Fibroblast of lung (primary cell): Measurements from ENCODE around the gene HIPK3.

Experiments used
- EZH2 ChIP-seq: IDR thresholded peaks from 2 replicates; pipeline ENCODE4 v1.5.1; 2012; ENCODE audit warnings: low read length, control low read depth, mild to moderate bottlenecking; ENCODE audit errors: missing control alignments
- TF ChIP-seq, protein P1 (sequence below), 2 donors: IDR thresholded peaks in 1 of 2; conservative IDR thresholded peaks in 1 of 2; 1 replicate in 1 of 2; 2 replicates in 1 of 2; pipeline ENCODE4 v1.5.1; 2011 to 2012; ENCODE audit warnings: low read length in 2 of 2, control low read depth in 1 of 2, inconsistent platforms in 1 of 2, low read depth in 1 of 2, mild to moderate bottlenecking in 1 of 2

DNA sequence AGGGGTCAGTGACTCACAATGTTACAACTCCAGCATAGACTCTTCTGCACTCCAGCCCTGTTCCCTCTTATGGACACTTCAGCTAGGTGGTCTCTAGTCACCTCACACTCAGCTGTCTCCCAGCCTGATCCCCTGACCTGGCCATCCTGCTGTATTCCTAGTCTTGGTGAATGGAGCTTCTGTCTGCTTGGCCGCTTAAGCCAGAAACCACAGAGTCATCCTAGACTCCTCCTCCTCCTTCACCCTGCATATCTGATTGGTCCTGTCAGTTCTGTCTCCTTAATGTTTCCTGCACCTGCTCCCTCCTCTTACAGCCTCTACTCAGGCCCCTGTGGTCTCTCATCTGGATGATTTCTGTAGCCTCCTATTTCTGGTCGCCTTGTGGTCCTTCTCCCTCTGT lies 144.9 kb downstream of the HIPK3 start:
- TF ChIP-seq, protein P1, sequence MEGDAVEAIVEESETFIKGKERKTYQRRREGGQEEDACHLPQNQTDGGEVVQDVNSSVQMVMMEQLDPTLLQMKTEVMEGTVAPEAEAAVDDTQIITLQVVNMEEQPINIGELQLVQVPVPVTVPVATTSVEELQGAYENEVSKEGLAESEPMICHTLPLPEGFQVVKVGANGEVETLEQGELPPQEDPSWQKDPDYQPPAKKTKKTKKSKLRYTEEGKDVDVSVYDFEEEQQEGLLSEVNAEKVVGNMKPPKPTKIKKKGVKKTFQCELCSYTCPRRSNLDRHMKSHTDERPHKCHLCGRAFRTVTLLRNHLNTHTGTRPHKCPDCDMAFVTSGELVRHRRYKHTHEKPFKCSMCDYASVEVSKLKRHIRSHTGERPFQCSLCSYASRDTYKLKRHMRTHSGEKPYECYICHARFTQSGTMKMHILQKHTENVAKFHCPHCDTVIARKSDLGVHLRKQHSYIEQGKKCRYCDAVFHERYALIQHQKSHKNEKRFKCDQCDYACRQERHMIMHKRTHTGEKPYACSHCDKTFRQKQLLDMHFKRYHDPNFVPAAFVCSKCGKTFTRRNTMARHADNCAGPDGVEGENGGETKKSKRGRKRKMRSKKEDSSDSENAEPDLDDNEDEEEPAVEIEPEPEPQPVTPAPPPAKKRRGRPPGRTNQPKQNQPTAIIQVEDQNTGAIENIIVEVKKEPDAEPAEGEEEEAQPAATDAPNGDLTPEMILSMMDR (conservative IDR thresholded peaks at IDR 0.05 in 1 of 2, IDR thresholded peaks at IDR 0.05 in 1 of 2; ENCODE audit: low read depth in 1 of 2, low read length in 2 of 2) = no peak
- TF ChIP-seq EZH2 = no peak
